ENCODE data around the gene ANKS4B. TPM values are rescaled to one million over a fixed set of nuclear protein-coding genes. Genes with fewer than 3 reads are reported as not detected.

ANKS4B gene
- total RNA-seq, 3 donors from 2014 or later (not counting 1 experiment from before 2014, with no cell fraction given): 0.10 TPM; not detected in 2

- no peak for TF ChIP-seq CTCF (IDR thresholded peaks at IDR 0.05)
- Histone ChIP-seq H3K4me3 (ENCODE audit: low read length) (no peak overlapping the region), H3K4me1 (ENCODE audit: control insufficient read depth, insufficient read depth, low read length) (no peaks in the 10 kb centered on the region), H3K27me3 (ENCODE audit: control insufficient read depth, insufficient read depth, low read length) (peaks cover 3% of the 10 kb centered on the region), H3K27ac (ENCODE audit: low read length) (no peak overlapping the region), H3K9me3 (ENCODE audit: control insufficient read depth, insufficient read depth, low read length) (no peaks in the 10 kb centered on the region), H3K36me3 (ENCODE audit: control insufficient read depth, insufficient read depth, low read length) (no peaks in the 10 kb centered on the region)
- Mint-ChIP-seq H3K4me1 (no peaks in the 10 kb centered on the region), H3K27ac (no peak overlapping the region), H3K9me3 (no peaks in the 10 kb centered on the region), H3K4me3 (no peak overlapping the region), H3K27me3 (ENCODE audit: low read depth in 2 of 2) (peaks cover 16 to 30% of the 10 kb centered on the region in 2 donors), H3K36me3 (no peaks in the 10 kb centered on the region)
- ATAC-seq (no peak), DNase-seq (no peak)
- 83% methylated on average over 5 of the region's 5 CpGs for WGBS (ENCODE audit: insufficient coverage)
- intact Hi-C loops (cut with micrococcal nuclease): no loop called here
Observed at GRCh38 chr16:21236831-21237230, 3.3 kb downstream of the ANKS4B start.

GRCh38 chr16:21239646-21240045, 6.1 kb downstream of the ANKS4B start:
- no peak for TF ChIP-seq CTCF (IDR thresholded peaks at IDR 0.05)
- H3K36me3 Mint-ChIP-seq: no peaks in the 10 kb centered on the region
- no peaks in the 10 kb centered on the region for H3K4me1 Mint-ChIP-seq
- DNase-seq (no peak), ATAC-seq (no peak)
- Histone ChIP-seq H3K9me3 (ENCODE audit: control insufficient read depth, insufficient read depth, low read length) (no peaks in the 10 kb centered on the region), H3K4me3 (ENCODE audit: low read length) (no peak overlapping the region), H3K4me1 (ENCODE audit: control insufficient read depth, insufficient read depth, low read length) (no peaks in the 10 kb centered on the region), H3K27ac (ENCODE audit: low read length) (no peak overlapping the region), H3K27me3 (ENCODE audit: control insufficient read depth, insufficient read depth, low read length) (peaks cover 1% of the 10 kb centered on the region), H3K36me3 (ENCODE audit: control insufficient read depth, insufficient read depth, low read length) (no peaks in the 10 kb centered on the region)
- H3K9me3 Mint-ChIP-seq: no peaks in the 10 kb centered on the region
- peaks cover 10 to 14% of the 10 kb centered on the region in 2 donors for H3K27me3 Mint-ChIP-seq (ENCODE audit: low read depth in 2 of 2)
- no peak overlapping the region for H3K4me3 Mint-ChIP-seq
- intact Hi-C loops (cut with micrococcal nuclease): no loop called here
- 70% methylated on average over 1 of the region's 4 CpGs for WGBS (ENCODE audit: insufficient coverage)
- H3K27ac Mint-ChIP-seq: no peak overlapping the region

- H3K27ac Mint-ChIP-seq: no peak overlapping the region
- peaks cover 11 to 16% of the 10 kb centered on the region in 2 donors for H3K27me3 Mint-ChIP-seq (ENCODE audit: low read depth in 2 of 2)
Observed at GRCh38 chr16:21242756-21243155, 9.3 kb downstream of the ANKS4B start.

More at GRCh38 chr16:21242756-21243155, 9.3 kb downstream of the ANKS4B start:
- Histone ChIP-seq H3K9me3 (ENCODE audit: control insufficient read depth, insufficient read depth, low read length) (no peaks in the 10 kb centered on the region), H3K27ac (ENCODE audit: low read length) (no peak overlapping the region), H3K27me3 (ENCODE audit: control insufficient read depth, insufficient read depth, low read length) (no peaks in the 10 kb centered on the region), H3K36me3 (ENCODE audit: control insufficient read depth, insufficient read depth, low read length) (no peaks in the 10 kb centered on the region), H3K4me1 (ENCODE audit: control insufficient read depth, insufficient read depth, low read length) (no peaks in the 10 kb centered on the region), H3K4me3 (ENCODE audit: low read length) (no peak overlapping the region)
- no peak for TF ChIP-seq CTCF (IDR thresholded peaks at IDR 0.05)
- ATAC-seq (no peak), DNase-seq (no peak)
- no peaks in the 10 kb centered on the region for H3K36me3 Mint-ChIP-seq
- intact Hi-C loops (cut with micrococcal nuclease): no loop called here
- no peak overlapping the region for H3K4me3 Mint-ChIP-seq
- H3K4me1 Mint-ChIP-seq: no peaks in the 10 kb centered on the region
- H3K9me3 Mint-ChIP-seq: no peaks in the 10 kb centered on the region
- 60% methylated on average over 1 of the region's 2 CpGs for WGBS (ENCODE audit: insufficient coverage)

Data from natural killer cell (primary cell).